Measurements from ENCODE around the gene KAZN. TPM values are rescaled to one million over a fixed set of nuclear protein-coding genes. Genes with fewer than 3 reads are reported as not detected.
"Not testable (repeated sequence)": the region's sequence is repeated elsewhere in the genome, so short reads cannot be mapped to it uniquely, and the experiment has no call there.

The KAZN gene
- polyA plus RNA-seq, 1 of the 3 experiments (the other 2 are of a cell fraction) = 6.8 TPM

GRCh38 chr1:15039017-15039648, 440.6 kb downstream of the KAZN start (continued):
- no peak for TF ChIP-seq ZBTB33 (IDR thresholded peaks at IDR 0.05; ENCODE audit: borderline replicate concordance, low read depth)

- H4K20me1 ChIP-seq (ENCODE audit: insufficient read depth) = no peaks in the 10 kb centered on the region; the same call in 1 of the 2 replicates
- H3K4me3 ChIP-seq (ENCODE audit: low read depth in 2 of 2, low read length in 1 of 2) = no peak overlapping the region
- WGBS (ENCODE audit: low lambda C conversion rate) = 96% methylated on average over 5 of the region's 5 CpGs
- no peak overlapping the region for H2AFZ ChIP-seq (ENCODE audit: low read depth)
- no peak overlapping the region for H3K4me2 ChIP-seq
- H3K4me1 ChIP-seq (ENCODE audit: control insufficient read depth in 1 of 2, insufficient read depth in 2 of 2, low read depth in 1 of 2, low read length in 1 of 2) = no peaks in the 10 kb centered on the region
- H3K9me3 ChIP-seq = no peaks in the 10 kb centered on the region
- ChIA-PET CTCF (interaction anchor here (1.1 to 2.0 kb wide), 2 partner anchors 12 to 207 kb away, joined by 3 to 6 read pairs; partner anchors contain the start of gene FHAD1), POLR2A (interaction anchor here (0.6 kb wide), 1 partner anchor 274 kb away, joined by 3 read pairs; no protein-coding TSS in a partner anchor)
- no peak for DNase-seq
- no peak overlapping the region for H3K27ac ChIP-seq (ENCODE audit: low read depth in 2 of 2, low read length in 1 of 2)
- no peaks in the 10 kb centered on the region for H3K9me2 ChIP-seq
- TF ChIP-seq IRF3 (IDR thresholded peaks at IDR 0.05; ENCODE audit: low read depth, low read length) (no peak), USF1 (IDR thresholded peaks at IDR 0.05; ENCODE audit: borderline replicate concordance, low read depth) (no peak), GABPA (IDR thresholded peaks at IDR 0.05; ENCODE audit: low read depth) (no peak), REST (IDR thresholded peaks at IDR 0.05; ENCODE audit: low read depth, low read length) (no peak), TEAD4 (IDR thresholded peaks at IDR 0.05; ENCODE audit: borderline replicate concordance, insufficient read depth) (no peak), FOSL2 (IDR thresholded peaks at IDR 0.05; ENCODE audit: borderline replicate concordance, low read depth) (no peak), CHD2 (IDR thresholded peaks at IDR 0.05; ENCODE audit: low read length, partially characterized antibody) (no peak), ZBTB33 (IDR thresholded peaks at IDR 0.05; ENCODE audit: borderline replicate concordance, low read depth) (no peak)
- no peaks in the 10 kb centered on the region for H3K79me2 ChIP-seq (ENCODE audit: insufficient read depth)
- H3K36me3 ChIP-seq (replicated peaks in 1 of 2; ENCODE audit: control insufficient read depth in 1 of 2, insufficient read depth in 2 of 2, low read length in 1 of 2) = no peaks in the 10 kb centered on the region
- no peaks in the 10 kb centered on the region for H3F3A ChIP-seq (replicated peaks; ENCODE audit: insufficient read depth)
- H3K9ac ChIP-seq = no peak overlapping the region
- no peaks in the 10 kb centered on the region for H3K27me3 ChIP-seq (ENCODE audit: insufficient read depth)
Observed at GRCh38 chr1:15039901-15040300, 441.4 kb downstream of the KAZN start.

GRCh38 chr1:15040685-15041084, 442.2 kb downstream of the KAZN start:
- H3K4me1 ChIP-seq (ENCODE audit: control insufficient read depth in 1 of 2, insufficient read depth in 2 of 2, low read depth in 1 of 2, low read length in 1 of 2); H3K4me2 ChIP-seq; H3K4me3 ChIP-seq (ENCODE audit: low read depth in 2 of 2, low read length in 1 of 2); H3K9me3 ChIP-seq; H3K27me3 ChIP-seq (ENCODE audit: insufficient read depth); H3K36me3 ChIP-seq (replicated peaks in 1 of 2; ENCODE audit: control insufficient read depth in 1 of 2, insufficient read depth in 2 of 2, low read length in 1 of 2); H3K9ac ChIP-seq; H4K20me1 ChIP-seq (ENCODE audit: insufficient read depth); H3K9me2 ChIP-seq; H3K79me2 ChIP-seq (ENCODE audit: insufficient read depth); H3F3A ChIP-seq (replicated peaks; ENCODE audit: insufficient read depth); H2AFZ ChIP-seq (ENCODE audit: low read depth); H3K27ac ChIP-seq (ENCODE audit: low read depth in 2 of 2, low read length in 1 of 2); DNase-seq: not testable (repeated sequence)
- POLR2A ChIA-PET = interaction anchor here (0.6 kb wide), 1 partner anchor 358 kb away, joined by 4 read pairs; no protein-coding TSS in a partner anchor
- CTCF ChIA-PET = interaction anchor here (1.1 to 2.0 kb wide), 2 partner anchors 13 to 207 kb away, joined by 3 to 6 read pairs; partner anchors contain the start of gene FHAD1
- WGBS (ENCODE audit: low lambda C conversion rate) = 94% methylated on average over 5 of the region's 5 CpGs
